ENCODE results near the gene IKZF5. TPM values are rescaled to one million over a fixed set of nuclear protein-coding genes. Genes with fewer than 3 reads are reported as not detected.

Gene IKZF5
- polyA plus RNA-seq (2011; rRNA removed), result 4.9 and 6.6 TPM in 2 replicates
- polyA minus RNA-seq (2011; rRNA and poly(A)+ RNA removed), result 3.5 and 4.8 TPM in 2 replicates

- H3K4me3 ChIP-seq (ENCODE audit: low read depth, low read length), result peak within 1 kb of the TSS; percentile 88
- CTCF ChIA-PET, result interaction anchor here (0.7 to 1.7 kb wide), 4 partner anchors 8 to 28 kb away, joined by 3 to 6 read pairs (median 4); partner anchors contain the start of gene PSTK
- no peaks in the 10 kb centered on the region for H3K27me3 ChIP-seq (ENCODE audit: control insufficient read depth, insufficient read depth, low read length)
- POLR2A ChIA-PET, result no interaction called here
- no peak for TF ChIP-seq CTCF (IDR thresholded peaks at IDR 0.05; ENCODE audit: insufficient read depth, low read depth, low read length)
- no peaks in the 10 kb centered on the region for H3K36me3 ChIP-seq (ENCODE audit: control insufficient read depth, insufficient read depth, low read length)
- peak; percentile 83 for DNase-seq (ENCODE audit: low read depth)
Measured at GRCh38 chr10:123008355-123009104, at the start of gene IKZF5, which contains the start of gene ACADSB. TSS of gene IKZF5 (minus strand) at chr10:123008795. CDS start at chr10:122998625, 10,170 bp downstream. TSS of gene ACADSB (plus strand) at chr10:123009006. CDS start at chr10:123009030, 24 bp downstream.

GRCh38 chr10:123057968-123058367 is 49.4 kb upstream of the IKZF5 start:
- no peaks in the 10 kb centered on the region for H3K27me3 ChIP-seq (ENCODE audit: control insufficient read depth, insufficient read depth, low read length)
- no peaks in the 10 kb centered on the region for H3K36me3 ChIP-seq (ENCODE audit: control insufficient read depth, insufficient read depth, low read length)
- POLR2A ChIA-PET, result no interaction called here
- no peak for TF ChIP-seq CTCF (IDR thresholded peaks at IDR 0.05; ENCODE audit: insufficient read depth, low read depth, low read length)
- no peak overlapping the region for H3K4me3 ChIP-seq (ENCODE audit: low read depth, low read length)
- no peak for DNase-seq (ENCODE audit: low read depth)
- CTCF ChIA-PET, result interaction anchor here (0.6 to 1.1 kb wide), 2 partner anchors 12 to 65 kb away, joined by 3 read pairs; no protein-coding TSS in a partner anchor

- Histone ChIP-seq H3K36me3 (ENCODE audit: control insufficient read depth, insufficient read depth, low read length) (no peaks in the 10 kb centered on the region), H3K4me3 (ENCODE audit: low read depth, low read length) (no peak overlapping the region), H3K27me3 (ENCODE audit: control insufficient read depth, insufficient read depth, low read length) (no peaks in the 10 kb centered on the region)
- CTCF ChIA-PET, result interaction anchor here (1.4 kb wide), 1 partner anchor 397 kb away, joined by 4 read pairs; no protein-coding TSS in a partner anchor
- TF ChIP-seq CTCF (IDR thresholded peaks at IDR 0.05; ENCODE audit: insufficient read depth, low read depth, low read length), result no peak
- DNase-seq (ENCODE audit: low read depth), result no peak
- POLR2A ChIA-PET, result no interaction called here
Measured at GRCh38 chr10:123045961-123046731, 37.6 kb upstream of the IKZF5 start.

- no peak overlapping the region for H3K4me3 ChIP-seq (ENCODE audit: low read depth, low read length)
- no peak for TF ChIP-seq CTCF (IDR thresholded peaks at IDR 0.05; ENCODE audit: insufficient read depth, low read depth, low read length)
- no peaks in the 10 kb centered on the region for H3K27me3 ChIP-seq (ENCODE audit: control insufficient read depth, insufficient read depth, low read length)
- DNase-seq (ENCODE audit: low read depth), result no peak
- ChIA-PET CTCF (interaction anchor here (0.6 to 3.3 kb wide), 7 partner anchors 9 to 514 kb away, joined by 3 to 14 read pairs (median 3); no protein-coding TSS in a partner anchor), POLR2A (no interaction called here)
- H3K36me3 ChIP-seq (ENCODE audit: control insufficient read depth, insufficient read depth, low read length), result no peaks in the 10 kb centered on the region
Measured at GRCh38 chr10:123044391-123044790, 35.8 kb upstream of the IKZF5 start.
